ENCODE data around the gene AVEN.
"Not testable (repeated sequence)": the region's sequence is repeated elsewhere in the genome, so short reads cannot be mapped to it uniquely, and the experiment has no call there.

The AVEN gene, protein sequence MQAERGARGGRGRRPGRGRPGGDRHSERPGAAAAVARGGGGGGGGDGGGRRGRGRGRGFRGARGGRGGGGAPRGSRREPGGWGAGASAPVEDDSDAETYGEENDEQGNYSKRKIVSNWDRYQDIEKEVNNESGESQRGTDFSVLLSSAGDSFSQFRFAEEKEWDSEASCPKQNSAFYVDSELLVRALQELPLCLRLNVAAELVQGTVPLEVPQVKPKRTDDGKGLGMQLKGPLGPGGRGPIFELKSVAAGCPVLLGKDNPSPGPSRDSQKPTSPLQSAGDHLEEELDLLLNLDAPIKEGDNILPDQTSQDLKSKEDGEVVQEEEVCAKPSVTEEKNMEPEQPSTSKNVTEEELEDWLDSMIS

DNA sequence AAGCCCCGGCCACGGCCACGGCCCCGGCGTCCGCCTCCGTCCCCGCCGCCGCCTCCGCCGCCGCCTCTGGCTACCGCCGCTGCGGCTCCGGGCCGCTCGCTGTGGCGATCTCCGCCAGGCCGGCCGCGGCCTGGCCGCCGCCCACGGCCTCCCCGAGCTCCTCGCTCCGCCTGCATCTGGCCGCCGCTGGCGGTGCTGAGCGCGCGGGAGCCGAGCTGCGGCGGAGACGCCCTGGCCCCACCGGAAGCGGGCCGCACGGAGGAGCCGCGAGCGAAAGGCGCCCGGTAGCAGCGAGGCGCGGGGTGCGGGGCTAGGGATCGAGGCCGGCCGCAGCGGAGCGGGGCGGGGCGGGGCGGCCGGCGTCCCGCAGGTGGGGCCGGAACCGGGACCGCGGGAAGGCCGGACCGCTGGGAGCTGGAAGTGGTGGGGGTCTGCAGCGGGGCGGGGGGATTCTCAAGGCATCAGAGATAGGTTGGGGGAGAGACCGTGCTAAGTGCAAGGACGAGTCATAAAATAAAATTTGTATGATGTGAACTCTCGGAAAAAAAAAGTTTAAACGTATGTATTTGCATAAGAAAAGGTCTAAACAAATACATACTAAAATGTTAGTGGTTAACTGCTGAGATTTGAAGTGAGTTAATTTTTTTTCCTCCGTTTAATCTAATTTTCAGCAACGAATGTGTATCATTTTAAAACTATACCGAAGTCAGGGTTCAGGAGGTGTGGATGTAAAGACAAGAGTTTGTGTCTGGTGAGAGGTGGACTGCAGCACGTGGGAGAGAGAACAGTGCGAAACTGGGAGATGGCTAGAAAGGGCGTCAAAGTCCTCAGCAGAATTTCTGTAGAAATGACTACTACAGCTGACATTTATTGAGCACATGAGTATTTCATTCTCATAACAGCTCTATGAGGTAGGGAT lies at the start of gene AVEN:
TSS of gene AVEN (minus strand) at position 334 of the 919 bp plus-strand sequence. CDS start at position 176, 158 bp downstream.
- peak; percentile 17 for DNase-seq (ENCODE audit: low spot score)

DNA sequence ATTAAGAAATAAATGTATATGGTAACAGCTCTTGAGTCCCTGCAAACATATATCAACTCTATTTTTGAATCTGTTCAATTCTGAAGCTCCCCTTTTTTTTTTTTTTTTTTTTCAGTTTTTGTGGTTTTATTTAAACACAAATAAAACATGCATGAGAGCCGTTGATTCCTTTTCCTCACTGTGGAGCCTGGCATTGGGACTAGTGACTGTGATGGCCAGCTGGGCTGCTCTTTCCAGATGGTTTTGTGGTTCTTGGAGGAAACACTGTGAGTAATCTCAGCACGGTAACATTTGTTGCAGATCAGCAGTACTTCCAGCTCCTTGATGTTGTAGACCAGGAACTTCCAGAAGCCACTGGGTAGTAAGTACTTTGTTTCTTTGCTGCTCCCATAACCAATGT lies 46.7 kb upstream of the AVEN start:
- DNase-seq (ENCODE audit: low spot score), result no peak

DNA sequence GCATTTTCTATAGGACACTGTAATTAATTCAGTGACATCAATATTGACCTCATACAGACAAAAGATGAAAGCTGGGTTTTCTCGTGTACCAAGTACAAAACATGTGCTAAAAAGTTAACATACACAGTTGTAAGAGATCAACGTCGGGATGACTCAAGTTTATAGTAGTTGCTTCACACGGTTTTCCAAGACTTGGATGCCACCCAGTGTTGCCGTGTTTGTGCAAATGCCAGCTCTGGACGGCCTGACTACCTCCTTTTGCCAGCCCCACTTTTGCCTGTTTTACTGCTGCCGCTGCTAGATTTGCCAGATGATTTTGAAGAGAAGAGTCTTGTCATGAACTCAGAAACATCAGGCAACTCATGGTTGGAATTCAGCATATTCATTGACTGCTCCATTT lies 45.1 kb upstream of the AVEN start:
- DNase-seq (ENCODE audit: low spot score), result no peak

DNA sequence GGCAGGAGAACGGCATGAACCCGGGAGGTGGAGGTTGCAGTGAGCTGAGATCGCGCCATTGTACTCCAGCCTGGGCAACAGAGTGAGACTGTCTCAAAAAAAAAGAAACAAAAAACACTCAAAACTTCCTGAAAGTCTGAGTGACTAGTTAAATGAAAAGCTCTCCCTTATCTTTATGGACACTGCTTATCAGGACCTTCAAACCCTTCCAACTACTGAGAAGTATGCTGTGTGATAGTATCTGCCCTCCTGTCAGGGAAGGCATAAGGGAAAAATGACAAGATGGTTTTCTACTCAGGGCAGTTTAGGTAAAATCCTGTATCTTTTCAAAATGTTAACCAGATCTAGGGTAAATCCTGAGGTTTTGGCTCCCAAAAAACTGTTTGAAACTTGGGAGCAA lies 40.9 kb upstream of the AVEN start:
- DNase-seq (ENCODE audit: low spot score), result no peak

DNA sequence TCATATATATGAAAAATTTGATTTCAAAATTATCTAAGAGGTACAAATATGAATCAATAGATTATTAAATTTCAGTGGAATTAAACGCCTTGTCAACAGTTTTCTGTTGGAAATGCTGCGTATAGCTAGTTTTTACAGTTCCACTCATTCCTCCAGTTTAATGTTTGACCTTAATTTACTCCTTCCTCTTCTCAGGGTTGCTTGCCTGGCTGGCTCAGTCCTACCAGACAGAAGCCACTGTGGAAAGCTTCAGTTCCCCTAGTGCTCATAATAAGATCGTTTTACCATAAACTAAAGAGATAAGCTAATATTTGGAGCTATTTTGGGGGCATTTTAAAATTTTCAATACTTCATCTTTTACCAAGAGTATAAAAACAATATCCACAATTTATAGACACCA lies 39.9 kb upstream of the AVEN start:
- DNase-seq (ENCODE audit: low spot score), result no peak

DNA sequence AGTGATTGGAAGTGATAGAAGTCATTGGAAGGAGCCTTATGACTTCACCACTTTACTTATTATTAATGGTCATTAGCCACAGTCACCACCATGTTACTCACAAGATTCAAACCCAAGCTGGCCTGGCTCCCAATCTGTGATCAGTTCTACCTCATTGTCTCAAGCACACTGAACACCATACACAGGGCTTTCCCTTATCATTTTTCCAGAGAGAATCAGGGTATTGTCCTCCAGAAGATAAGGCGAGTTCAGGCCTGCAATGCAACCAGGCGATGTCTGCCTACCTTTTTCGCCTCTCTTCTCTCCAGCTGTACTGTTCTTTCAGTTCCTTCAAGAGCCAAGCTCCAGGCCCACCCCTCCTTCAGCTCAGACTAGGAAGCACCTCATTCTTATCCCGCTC lies 37.8 kb upstream of the AVEN start:
- no peak for DNase-seq (ENCODE audit: low spot score)

DNA sequence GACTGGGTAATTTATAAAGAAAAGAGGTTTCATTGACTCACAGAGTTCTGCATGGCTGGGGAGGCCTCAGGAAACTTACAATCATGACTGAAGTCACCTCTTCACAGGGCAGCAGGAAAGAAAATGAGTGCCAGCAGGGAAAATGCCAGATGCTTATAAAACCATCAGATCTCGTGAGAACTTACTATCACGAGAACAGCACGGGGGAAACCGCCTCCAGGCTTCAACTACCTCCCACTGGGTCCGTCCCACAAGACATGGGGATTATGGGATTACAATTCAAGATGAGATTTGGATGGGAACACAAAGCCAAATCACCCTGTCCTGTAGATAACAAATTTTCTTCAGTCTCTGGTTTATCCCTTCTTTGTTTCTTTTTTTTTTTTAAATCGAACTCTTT lies 31.0 kb upstream of the AVEN start:
- no peak for DNase-seq (ENCODE audit: low spot score)

DNA sequence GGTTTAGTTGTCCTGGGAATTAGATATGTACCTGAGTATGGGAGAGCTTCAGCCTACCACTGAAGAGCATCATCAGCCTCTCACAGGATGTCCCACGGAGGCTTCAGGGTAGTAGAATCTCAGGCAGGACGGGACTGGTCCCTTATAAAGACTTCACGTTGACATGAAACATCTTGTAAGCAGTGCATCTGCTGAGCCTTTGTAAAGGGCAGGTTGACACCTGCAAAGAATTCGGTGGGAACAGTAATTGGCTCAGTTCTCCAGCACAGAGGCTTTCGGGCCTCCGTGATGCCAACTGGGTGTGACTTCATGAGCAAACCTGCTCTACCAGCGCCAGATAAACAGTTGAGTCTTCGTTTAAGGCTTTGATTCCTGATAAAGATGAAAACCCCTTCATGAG lies 26.9 kb upstream of the AVEN start:
- no peak for DNase-seq (ENCODE audit: low spot score)

DNA sequence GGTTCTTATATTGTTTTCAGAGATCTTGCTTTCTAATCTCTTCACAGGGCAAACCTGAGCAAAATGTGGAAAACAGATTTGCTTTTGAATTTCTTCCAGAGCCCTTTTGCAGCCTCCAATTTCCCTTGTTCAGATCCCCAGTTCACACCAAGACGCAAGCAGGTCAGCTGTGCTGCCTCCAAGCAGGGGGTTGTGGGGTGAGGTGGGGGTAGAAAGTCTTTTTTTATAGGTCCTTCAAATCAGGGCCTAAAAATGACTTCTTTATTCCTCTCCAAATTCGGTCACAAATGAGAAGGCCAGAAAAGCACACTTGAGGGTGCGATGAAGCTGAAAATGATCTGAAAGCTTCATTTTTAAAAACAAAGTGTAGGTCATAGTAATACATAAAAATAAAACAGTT lies 26.3 kb upstream of the AVEN start:
- DNase-seq (ENCODE audit: low spot score), result no peak

DNA sequence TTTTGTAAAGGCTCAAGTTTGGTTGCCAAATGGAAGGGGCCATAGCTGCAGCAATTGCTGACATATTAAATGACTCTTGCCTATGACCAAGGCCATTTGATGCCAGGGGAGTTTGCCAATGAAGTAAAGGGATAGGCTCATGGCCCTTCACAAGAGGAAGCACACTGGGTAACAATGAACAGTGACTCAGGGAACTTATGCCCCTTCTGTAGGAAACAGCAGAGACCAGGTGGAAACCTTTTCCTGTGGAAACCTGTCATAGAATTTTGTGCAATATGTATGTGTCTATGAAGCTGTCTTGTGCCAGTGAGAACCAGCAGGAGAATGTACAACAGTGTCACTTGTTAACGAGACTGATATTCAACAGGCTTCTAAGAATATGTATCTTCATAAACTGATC lies 25.4 kb upstream of the AVEN start:
- DNase-seq (ENCODE audit: low spot score), result no peak

DNA sequence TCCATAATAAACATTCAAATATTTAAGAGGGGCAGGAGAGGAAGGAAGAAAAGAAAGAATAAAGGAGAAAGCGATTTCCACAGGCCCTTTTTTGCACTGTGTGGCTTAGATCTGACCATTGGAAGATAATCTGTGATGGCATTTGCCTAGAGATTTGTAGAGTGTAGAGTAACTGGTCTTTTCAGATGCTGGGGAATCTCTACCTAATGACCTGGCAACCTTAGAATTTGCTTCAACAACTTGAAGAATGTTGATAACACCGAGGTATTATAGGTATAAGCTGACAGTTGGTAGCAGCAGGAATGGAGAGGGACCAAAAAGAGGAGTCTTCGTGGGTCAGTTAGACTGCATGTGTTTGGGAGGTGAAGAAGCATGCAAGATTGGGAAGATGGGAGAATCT lies 20.9 kb upstream of the AVEN start:
- no peak for DNase-seq (ENCODE audit: low spot score)

DNA sequence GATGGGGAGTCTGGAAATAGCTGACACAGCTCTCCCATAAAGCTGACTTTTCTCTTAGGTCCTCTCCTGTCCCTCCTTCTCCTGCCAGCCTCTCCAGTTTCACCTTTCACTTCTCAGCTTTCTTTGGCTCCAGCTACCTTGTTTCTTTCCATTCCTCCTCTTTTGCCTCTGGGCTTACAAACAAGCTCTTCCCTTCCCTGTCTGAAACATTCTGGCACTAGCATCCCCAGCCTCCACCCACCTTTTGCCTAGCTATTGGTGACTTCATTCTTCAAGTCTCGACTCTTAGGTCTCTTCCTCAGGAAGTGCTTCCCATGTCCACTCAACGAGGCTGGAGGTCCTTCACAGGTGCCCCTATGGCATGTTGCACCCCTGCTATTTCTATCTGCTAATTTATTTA lies 20.5 kb upstream of the AVEN start:
- DNase-seq (ENCODE audit: low spot score), result no peak

DNA sequence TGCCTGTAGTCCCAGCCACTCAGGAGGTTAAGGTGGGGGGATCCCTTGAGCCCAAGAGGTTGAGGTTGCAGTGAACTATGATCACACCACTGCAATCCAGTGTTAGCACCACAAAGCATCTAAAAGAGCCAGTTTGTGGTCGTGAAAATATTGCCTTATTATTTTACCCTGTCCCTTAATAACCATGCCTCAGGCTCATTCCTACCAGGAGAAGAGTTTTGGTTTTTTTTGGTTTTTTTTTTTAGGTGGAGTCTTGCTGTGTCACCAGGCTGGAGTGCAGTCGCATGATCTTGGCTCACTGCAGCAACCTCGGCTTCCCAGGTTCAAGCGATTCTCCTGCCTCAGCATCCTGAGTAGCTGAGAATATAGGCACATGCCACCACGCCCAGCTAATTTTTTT lies 17.9 kb upstream of the AVEN start:
- no peak for DNase-seq (ENCODE audit: low spot score)

DNA sequence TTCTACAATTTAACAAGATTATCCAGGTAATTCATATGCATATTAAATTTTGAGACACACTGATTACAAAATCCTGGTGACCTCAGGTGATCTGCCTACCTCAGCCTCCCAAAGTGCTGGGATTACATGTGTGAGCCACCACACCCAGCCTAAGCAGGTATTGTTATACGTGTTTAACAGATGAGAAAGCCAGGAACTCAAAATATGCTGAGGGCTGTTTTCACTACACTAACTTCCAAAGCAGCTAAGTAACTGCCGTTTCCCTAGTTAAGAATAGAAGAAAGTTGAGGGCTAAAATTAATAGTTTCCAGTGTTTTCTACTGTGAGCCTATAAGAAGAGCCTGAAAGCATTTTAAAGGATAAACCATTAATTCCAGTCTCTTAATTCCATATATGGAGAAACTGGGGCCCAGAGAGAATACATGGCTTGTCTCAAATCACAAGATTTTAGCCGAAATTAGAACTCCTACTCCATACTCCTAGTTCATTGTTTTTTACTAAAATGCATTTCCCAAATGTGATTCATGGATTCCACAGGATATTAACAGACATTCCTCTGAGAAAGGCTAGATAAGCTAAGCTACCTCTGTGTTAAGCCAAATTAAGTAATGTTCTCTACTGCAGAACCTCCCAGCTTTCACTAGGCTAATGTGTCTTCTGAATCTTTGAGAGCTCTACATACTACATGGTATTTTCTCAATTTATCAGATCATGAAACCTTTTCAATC lies 17.0 kb upstream of the AVEN start:
- DNase-seq (ENCODE audit: low spot score), result no peak

DNA sequence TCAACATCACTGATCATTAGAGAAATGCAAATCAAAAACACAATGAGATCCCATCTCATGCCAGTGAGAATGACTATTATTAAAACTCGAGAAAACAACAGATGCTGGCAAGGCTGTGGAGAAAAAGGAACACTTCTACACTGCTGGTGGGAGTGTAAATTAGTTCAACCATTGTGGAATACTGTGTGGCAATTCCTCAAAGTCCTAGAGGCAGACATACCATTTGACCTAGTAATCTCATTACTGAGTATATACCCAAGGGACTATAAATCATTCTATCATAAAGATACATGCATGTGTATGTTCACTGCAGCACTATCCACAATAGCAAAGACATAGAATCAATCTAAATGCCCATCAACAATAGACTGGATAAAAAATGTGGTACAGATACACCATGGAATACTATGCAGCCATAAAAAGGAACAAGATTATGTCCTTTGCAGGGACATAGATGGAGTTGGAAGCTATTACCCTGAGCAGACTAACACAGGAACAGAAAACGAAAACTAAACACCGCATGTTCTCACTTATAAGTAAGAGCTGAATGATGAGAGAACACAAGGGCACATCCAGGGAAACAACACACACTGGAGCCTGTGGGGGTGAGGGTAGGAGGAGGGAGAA lies 15.2 kb upstream of the AVEN start:
- no peak for DNase-seq (ENCODE audit: low spot score)

DNA sequence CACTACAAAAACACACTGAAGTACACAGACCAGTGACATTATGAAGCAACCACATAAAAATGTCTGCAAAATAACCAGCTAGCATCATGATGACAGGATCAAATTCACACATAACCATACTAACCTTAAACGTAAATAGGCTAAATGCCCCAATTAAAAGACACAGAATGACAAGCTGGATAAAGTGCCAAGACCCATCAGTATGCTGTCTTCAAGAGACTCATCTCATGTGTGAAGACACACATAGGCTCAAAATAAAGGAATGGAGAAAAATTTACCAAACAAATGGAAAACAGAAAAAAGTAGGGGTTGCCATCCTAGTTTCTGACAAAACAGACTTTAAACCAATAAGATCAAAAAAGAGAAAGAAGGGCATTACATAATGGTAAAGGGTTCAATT lies 11.4 kb upstream of the AVEN start:
- DNase-seq (ENCODE audit: low spot score), result not testable (repeated sequence)

DNA sequence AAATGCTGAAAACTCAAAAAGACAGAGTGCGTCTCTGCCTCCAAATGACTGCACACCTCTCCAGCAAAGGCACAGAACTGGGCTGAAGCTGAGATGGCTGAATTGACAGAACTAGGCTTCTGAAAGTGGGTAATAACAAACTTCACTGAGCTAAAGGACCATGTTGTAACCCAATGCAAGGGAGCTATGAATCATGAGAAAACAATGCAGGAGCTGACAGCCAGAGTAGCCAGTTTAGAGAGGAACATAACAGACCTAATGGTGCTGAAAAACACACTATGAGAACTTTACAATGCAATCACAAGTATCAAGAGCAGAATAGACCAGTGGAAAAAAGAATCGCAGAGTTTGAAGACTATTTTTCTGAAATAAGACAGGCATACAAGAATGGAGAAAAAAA lies 10.1 kb upstream of the AVEN start:
- DNase-seq (ENCODE audit: low spot score), result no peak

DNA sequence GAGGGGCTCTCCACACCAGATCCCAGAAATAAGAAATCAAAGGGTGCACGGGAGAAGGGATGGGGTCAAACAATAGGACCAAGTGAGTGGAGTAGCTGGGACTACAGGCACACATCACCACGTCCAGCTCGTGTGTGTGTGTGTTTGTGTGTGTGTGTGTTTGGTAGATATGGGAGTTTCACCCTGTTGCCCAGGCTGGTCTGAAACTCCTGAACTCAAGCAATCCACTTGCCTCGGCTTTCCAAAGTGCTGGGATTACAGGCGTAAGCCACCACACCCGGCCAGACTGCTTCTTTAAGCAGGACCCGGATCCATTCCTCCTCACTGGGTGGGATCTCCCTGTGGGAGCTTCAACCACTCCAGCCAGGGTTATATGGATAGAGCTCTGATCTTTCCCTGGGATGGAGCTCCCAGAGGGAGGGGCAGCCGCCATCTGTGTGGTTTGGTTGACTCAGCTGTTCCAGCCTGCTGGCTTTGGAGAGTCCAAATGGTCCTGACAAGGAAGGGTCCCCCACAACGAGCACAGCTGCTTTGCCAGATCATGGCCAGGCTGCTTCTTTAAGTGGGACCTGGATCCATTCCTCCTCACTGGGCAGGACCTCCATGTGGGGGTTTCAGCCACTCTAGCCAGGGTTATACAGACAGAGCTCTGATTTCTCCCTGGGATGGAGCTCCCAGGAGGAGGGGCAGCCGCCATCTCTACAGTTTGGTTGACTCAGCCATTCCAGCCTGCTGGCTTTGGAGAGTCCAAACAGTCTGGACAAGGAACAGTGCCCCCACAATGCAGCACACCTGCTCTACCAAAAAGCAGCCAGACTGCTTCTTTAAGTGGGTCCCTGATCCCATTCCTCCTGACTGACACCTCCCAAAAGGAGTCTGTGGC lies 9.1 kb upstream of the AVEN start:
- DNase-seq (ENCODE audit: low spot score), result no peak

DNA sequence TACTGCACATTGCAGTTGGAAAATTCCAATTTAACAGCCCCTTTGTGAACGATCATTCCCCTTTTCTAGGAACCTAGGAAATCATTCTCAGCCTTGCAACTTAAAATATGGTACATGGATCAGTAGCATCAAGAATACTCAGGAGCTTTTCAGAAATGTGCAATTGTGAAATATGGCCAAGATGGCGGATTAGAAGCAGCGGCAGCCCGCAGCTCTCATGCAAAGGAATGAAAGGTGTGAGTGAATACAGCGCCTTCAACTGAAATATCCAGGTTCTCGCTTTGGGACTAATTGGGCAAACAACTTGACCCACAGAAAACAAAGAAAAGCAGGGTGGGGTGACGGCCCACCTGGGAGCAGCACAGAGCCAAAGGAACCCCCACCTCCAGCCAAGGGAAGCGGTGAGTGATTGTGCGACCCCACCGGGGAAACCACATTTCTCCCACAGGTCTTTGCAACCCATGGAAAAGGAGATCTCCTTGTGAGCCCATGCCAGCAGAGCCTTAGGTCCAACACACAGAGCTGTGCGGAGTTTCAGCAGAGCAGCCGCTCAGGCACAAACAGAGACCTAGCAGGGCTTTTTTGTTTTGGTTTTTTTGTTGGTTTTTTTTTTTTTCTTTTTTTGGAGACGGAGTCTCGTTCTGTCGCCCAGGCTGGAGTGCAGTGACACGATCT lies 7.6 kb upstream of the AVEN start:
- no peak for DNase-seq (ENCODE audit: low spot score)

DNA sequence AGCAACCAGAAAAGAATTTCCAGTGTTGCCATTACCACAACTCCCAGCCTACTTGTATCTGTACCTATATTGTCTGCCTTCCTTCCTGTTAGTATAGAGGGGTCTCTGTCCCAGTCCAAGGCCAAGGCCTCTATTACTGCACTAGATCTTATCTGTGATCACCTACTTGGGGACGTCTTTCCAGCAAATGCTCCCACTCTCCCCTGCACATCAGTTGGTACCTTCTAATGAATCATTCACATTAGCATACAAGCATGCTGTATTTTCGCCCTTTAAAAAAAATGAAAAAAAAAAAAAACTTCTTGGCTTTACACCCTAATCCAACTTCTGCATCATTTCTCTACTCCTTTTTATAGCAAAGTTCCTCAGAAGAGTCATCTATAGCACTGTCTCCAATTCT lies 4.8 kb upstream of the AVEN start:
- no peak for DNase-seq (ENCODE audit: low spot score)

DNA sequence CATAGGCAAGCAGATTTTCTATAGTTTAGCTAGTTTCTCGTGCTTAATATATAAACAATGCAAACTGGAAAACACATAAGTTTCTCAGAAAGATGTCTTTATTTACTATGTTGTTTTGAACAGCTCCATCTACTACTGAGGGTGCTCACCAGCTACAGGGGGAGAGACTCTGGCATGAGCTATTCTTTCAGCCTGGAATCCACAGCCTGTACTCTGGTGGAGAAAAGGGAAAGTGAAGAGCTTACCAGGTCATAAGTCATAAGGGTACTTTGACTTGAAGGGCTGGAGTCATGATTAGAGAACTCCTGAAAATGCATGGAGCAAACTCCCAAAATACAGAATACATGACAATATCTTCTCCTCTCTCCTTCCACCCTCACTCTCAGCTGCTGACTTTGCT lies 4.4 kb upstream of the AVEN start:
- DNase-seq (ENCODE audit: low spot score), result no peak
